Activated CD4-positive, alpha-beta memory T cell treated with anti-CD3 and anti-CD28 coated beads, Interleukin-2, amount 10 ng/mL, durations not matched to agents 7 days and 5 days (primary cell): ENCODE results near the gene HIPK3. TPM values are rescaled to one million over a fixed set of nuclear protein-coding genes. Genes with fewer than 3 reads are reported as not detected.

Experiments
- CTCF ChIA-PET: fragments of 350-600 bp; sonication (Branson Sonifier 250); formaldehyde crosslinking; loops from one replicate; lab custom pipeline; 2021; ENCODE audit warnings: antibody characterized with exemption, inconsistent platforms; lab: Charles Lee
- POLR2A ChIA-PET: fragments of 350-600 bp; sonication (Branson Sonifier 250); formaldehyde crosslinking; loops from one replicate; lab custom pipeline; 2021; ENCODE audit warnings: antibody characterized with exemption; lab: Charles Lee
- DNase-seq: peaks from one replicate; pipeline ENCODE4 v3.0.0-alpha.2; 2020
- H3K27ac Mint-ChIP-seq: one replicate; pipeline ENCODE4 v1.8.0; 2021; ENCODE audit warnings: mild to moderate bottlenecking, mixed read lengths
- H3K27me3 Mint-ChIP-seq: one replicate; pipeline ENCODE4 v1.8.0; 2021; ENCODE audit warnings: mixed read lengths
- H3K36me3 Mint-ChIP-seq: one replicate; pipeline ENCODE4 v1.8.0; 2021; ENCODE audit warnings: low read depth, mixed read lengths
- H3K4me1 Mint-ChIP-seq: one replicate; pipeline ENCODE4 v1.8.0; 2021; ENCODE audit warnings: mixed read lengths
- H3K4me3 Mint-ChIP-seq: one replicate; pipeline ENCODE4 v1.8.0; 2021; ENCODE audit warnings: mild to moderate bottlenecking, mixed read lengths
- H3K9me3 Mint-ChIP-seq: one replicate; pipeline ENCODE4 v1.8.0; 2021; ENCODE audit warnings: mixed read lengths
- total RNA-seq, 2 experiments: library from RNA; stranded (reverse); gene quantifications; one replicate each; pipeline ENCODE4 v1.2.3, GENCODE V29; 2021

HIPK3 gene
- total RNA-seq, 2 experiments from 2014 or later, result 44.3 to 45.2 TPM

GRCh38 chr11:33263549-33263948, 6.4 kb downstream of the HIPK3 start:
- ChIA-PET CTCF (interaction anchor here (0.5 kb wide), 1 partner anchor 64 kb away, joined by 4 read pairs; no protein-coding TSS in a partner anchor), POLR2A (interaction anchor here (0.6 kb wide), 1 partner anchor 369 kb away, joined by 3 read pairs; no protein-coding TSS in a partner anchor)
- no peak overlapping the region for H3K4me3 Mint-ChIP-seq
- no peaks in the 10 kb centered on the region for H3K27me3 Mint-ChIP-seq
- H3K36me3 Mint-ChIP-seq, result peaks cover 12% of the 10 kb centered on the region
- no peak overlapping the region for H3K27ac Mint-ChIP-seq
- H3K9me3 Mint-ChIP-seq, result peaks cover 3% of the 10 kb centered on the region
- DNase-seq, result no peak
- H3K4me1 Mint-ChIP-seq, result peaks cover 35% of the 10 kb centered on the region

GRCh38 chr11:33264926-33265325, 7.7 kb downstream of the HIPK3 start:
- H3K4me1 Mint-ChIP-seq, result peaks cover 28% of the 10 kb centered on the region
- POLR2A ChIA-PET, result no interaction called here
- H3K4me3 Mint-ChIP-seq, result no peak overlapping the region
- no peak for DNase-seq
- H3K9me3 Mint-ChIP-seq, result peaks cover 3% of the 10 kb centered on the region
- no peaks in the 10 kb centered on the region for H3K27me3 Mint-ChIP-seq
- no peak overlapping the region for H3K27ac Mint-ChIP-seq
- CTCF ChIA-PET, result no interaction called here
- H3K36me3 Mint-ChIP-seq, result peaks cover 12% of the 10 kb centered on the region

- peaks cover 17% of the 10 kb centered on the region for H3K4me1 Mint-ChIP-seq
- H3K4me3 Mint-ChIP-seq, result no peak overlapping the region
- H3K27me3 Mint-ChIP-seq, result no peaks in the 10 kb centered on the region
- no peaks in the 10 kb centered on the region for H3K9me3 Mint-ChIP-seq
- no peak overlapping the region for H3K27ac Mint-ChIP-seq
- ChIA-PET POLR2A (no interaction called here), CTCF (no interaction called here)
- no peak for DNase-seq
- peaks cover 6% of the 10 kb centered on the region for H3K36me3 Mint-ChIP-seq
These were observed 9.4 kb downstream of the HIPK3 start for GRCh38 chr11:33266393-33267215.

GRCh38 chr11:33268945-33269540, 11.9 kb downstream of the HIPK3 start:
- H3K4me1 Mint-ChIP-seq, result peaks cover 6% of the 10 kb centered on the region
- no peak for DNase-seq
- ChIA-PET POLR2A (no interaction called here), CTCF (no interaction called here)
- no peaks in the 10 kb centered on the region for H3K9me3 Mint-ChIP-seq
- no peak overlapping the region for H3K27ac Mint-ChIP-seq
- H3K4me3 Mint-ChIP-seq, result no peak overlapping the region
- no peaks in the 10 kb centered on the region for H3K36me3 Mint-ChIP-seq
- no peaks in the 10 kb centered on the region for H3K27me3 Mint-ChIP-seq

GRCh38 chr11:33269822-33270221, 12.6 kb downstream of the HIPK3 start:
- DNase-seq, result no peak
- peaks cover 6% of the 10 kb centered on the region for H3K4me1 Mint-ChIP-seq
- POLR2A ChIA-PET, result no interaction called here

GRCh38 chr11:33271059-33271458, 13.9 kb downstream of the HIPK3 start:
- no peaks in the 10 kb centered on the region for H3K9me3 Mint-ChIP-seq
- H3K4me1 Mint-ChIP-seq, result peaks cover 6% of the 10 kb centered on the region
- CTCF ChIA-PET, result no interaction called here
- H3K36me3 Mint-ChIP-seq, result no peaks in the 10 kb centered on the region
- no peaks in the 10 kb centered on the region for H3K27me3 Mint-ChIP-seq
- no peak overlapping the region for H3K27ac Mint-ChIP-seq
- H3K4me3 Mint-ChIP-seq, result no peak overlapping the region
- POLR2A ChIA-PET, result no interaction called here
- no peak for DNase-seq

More at GRCh38 chr11:33269822-33270221, 12.6 kb downstream of the HIPK3 start:
- H3K9me3 Mint-ChIP-seq, result no peaks in the 10 kb centered on the region
- no peaks in the 10 kb centered on the region for H3K36me3 Mint-ChIP-seq
- no peak overlapping the region for H3K4me3 Mint-ChIP-seq
- H3K27me3 Mint-ChIP-seq, result no peaks in the 10 kb centered on the region
- CTCF ChIA-PET, result no interaction called here
- H3K27ac Mint-ChIP-seq, result no peak overlapping the region

- no peak for DNase-seq
- Mint-ChIP-seq H3K4me1 (peaks cover 8% of the 10 kb centered on the region), H3K4me3 (no peak overlapping the region), H3K27me3 (no peaks in the 10 kb centered on the region), H3K36me3 (peaks cover under 1% of the 10 kb centered on the region), H3K9me3 (no peaks in the 10 kb centered on the region), H3K27ac (no peak overlapping the region)
- CTCF ChIA-PET, result no interaction called here
- POLR2A ChIA-PET, result no interaction called here
These were observed 15.3 kb downstream of the HIPK3 start for GRCh38 chr11:33272338-33273107.

- Mint-ChIP-seq H3K4me3 (no peak overlapping the region), H3K27me3 (no peaks in the 10 kb centered on the region), H3K4me1 (peaks cover 8% of the 10 kb centered on the region), H3K27ac (no peak overlapping the region), H3K36me3 (peaks cover 6% of the 10 kb centered on the region), H3K9me3 (no peaks in the 10 kb centered on the region)
- CTCF ChIA-PET, result no interaction called here
- POLR2A ChIA-PET, result interaction anchor here (2.0 kb wide), 1 partner anchor 16 kb away, joined by 6 read pairs; the partner anchor contains the start of gene HIPK3
- DNase-seq, result no peak
These were observed 16.5 kb downstream of the HIPK3 start for GRCh38 chr11:33273656-33274055.

GRCh38 chr11:33280411-33280810, 23.2 kb downstream of the HIPK3 start:
- Mint-ChIP-seq H3K9me3 (no peaks in the 10 kb centered on the region), H3K27ac (no peak overlapping the region), H3K27me3 (no peaks in the 10 kb centered on the region), H3K4me1 (peaks cover 2% of the 10 kb centered on the region), H3K36me3 (peaks cover 6% of the 10 kb centered on the region), H3K4me3 (no peak overlapping the region)
- no peak for DNase-seq
- ChIA-PET CTCF (interaction anchor here (0.7 kb wide), 1 partner anchor 585 kb away, joined by 3 read pairs; no protein-coding TSS in a partner anchor), POLR2A (no interaction called here)

GRCh38 chr11:33281758-33282157, 24.6 kb downstream of the HIPK3 start:
- Mint-ChIP-seq H3K4me3 (no peak overlapping the region), H3K36me3 (peaks cover 9% of the 10 kb centered on the region), H3K27ac (no peak overlapping the region), H3K27me3 (no peaks in the 10 kb centered on the region), H3K9me3 (no peaks in the 10 kb centered on the region), H3K4me1 (peaks cover 2% of the 10 kb centered on the region)
- DNase-seq, result no peak
- CTCF ChIA-PET, result no interaction called here
- POLR2A ChIA-PET, result no interaction called here

GRCh38 chr11:33284818-33285217, 27.6 kb downstream of the HIPK3 start:
- Mint-ChIP-seq H3K27ac (no peak overlapping the region), H3K9me3 (no peaks in the 10 kb centered on the region), H3K36me3 (peaks cover 14% of the 10 kb centered on the region), H3K4me3 (no peak overlapping the region), H3K27me3 (no peaks in the 10 kb centered on the region), H3K4me1 (no peaks in the 10 kb centered on the region)
- POLR2A ChIA-PET, result no interaction called here
- DNase-seq, result no peak
- CTCF ChIA-PET, result no interaction called here

- POLR2A ChIA-PET, result interaction anchor here (0.7 kb wide), 1 partner anchor 24 kb away, joined by 3 read pairs; no protein-coding TSS in a partner anchor
- Mint-ChIP-seq H3K4me1 (no peaks in the 10 kb centered on the region), H3K36me3 (peaks cover 28% of the 10 kb centered on the region), H3K4me3 (no peak overlapping the region), H3K27me3 (no peaks in the 10 kb centered on the region), H3K27ac (no peak overlapping the region), H3K9me3 (no peaks in the 10 kb centered on the region)
- DNase-seq, result no peak
- CTCF ChIA-PET, result no interaction called here
These were observed 33.1 kb downstream of the HIPK3 start for GRCh38 chr11:33290319-33290718.
